Fibroblast of lung (primary cell): ENCODE results near the gene UVRAG. TPM values are rescaled to one million over a fixed set of nuclear protein-coding genes. Genes with fewer than 3 reads are reported as not detected.
"Not testable (repeated sequence)": the region's sequence is repeated elsewhere in the genome, so short reads cannot be mapped to it uniquely, and the experiment has no call there.

Source experiments
- DNase-seq, 2 donors: peaks; one replicate each; pipeline versions ENCODE4 v3.0.0 to v3.0.0-alpha.2; 2010; ENCODE audit warnings: low read depth in 2 of 2
- H2AFZ ChIP-seq: 2 replicates; pipeline ENCODE4 v1.5.1; 2012; ENCODE audit warnings: low read length, control low read depth, inconsistent platforms
- H3K27ac ChIP-seq: 2 replicates; pipeline ENCODE4 v1.5.1; 2011; ENCODE audit warnings: low read length, control low read depth; ENCODE audit not compliant: insufficient read depth
- H3K27me3 ChIP-seq: 2 replicates; pipeline ENCODE4 v1.5.1; 2011; ENCODE audit warnings: mild to moderate bottlenecking, low read length; ENCODE audit not compliant: control insufficient read depth, insufficient read depth
- H3K36me3 ChIP-seq: 2 replicates; pipeline ENCODE4 v1.5.1; 2011; ENCODE audit warnings: low read length; ENCODE audit not compliant: control insufficient read depth, insufficient read depth
- H3K4me1 ChIP-seq: 2 replicates; pipeline ENCODE4 v1.5.1; 2011; ENCODE audit warnings: low read length; ENCODE audit not compliant: control insufficient read depth, insufficient read depth; ENCODE audit errors: extremely low read depth
- H3K4me2 ChIP-seq: 2 replicates; pipeline ENCODE4 v1.5.1; 2011; ENCODE audit warnings: low read length, control low read depth; ENCODE audit not compliant: insufficient read depth; ENCODE audit errors: extremely low read depth
- H3K4me3 ChIP-seq, 4 experiments: fragments of 200-600 bp in 1 of 4; sonication (generic) in 1 of 4; replicated peaks in 1 of 4; 2 replicates each; pipeline ENCODE4 v1.5.1; 2011 to 2016; ENCODE audit warnings: low read length in 4 of 4, low read depth in 3 of 4, mild to moderate bottlenecking in 3 of 4, control low read depth in 2 of 4, inconsistent platforms in 1 of 4, mixed read lengths in 1 of 4; ENCODE audit not compliant: insufficient read depth in 1 of 4; ENCODE audit errors: control extremely low read depth in 1 of 4
- H3K79me2 ChIP-seq: 2 replicates; pipeline ENCODE4 v1.5.1; 2012; ENCODE audit warnings: mild to moderate bottlenecking, low read length, inconsistent platforms; ENCODE audit not compliant: control insufficient read depth, insufficient read depth
- H3K9ac ChIP-seq: 2 replicates; pipeline ENCODE4 v1.5.1; 2011; ENCODE audit warnings: mild to moderate bottlenecking, low read length, control low read depth; ENCODE audit not compliant: insufficient read depth
- H3K9me3 ChIP-seq: 2 replicates; pipeline ENCODE4 v1.5.1; 2012; ENCODE audit warnings: low read depth, low read length; ENCODE audit not compliant: control insufficient read depth, insufficient read depth
- H4K20me1 ChIP-seq: 2 replicates; pipeline ENCODE4 v1.5.1; 2011; ENCODE audit warnings: low read length; ENCODE audit not compliant: control insufficient read depth, insufficient read depth; ENCODE audit errors: extremely low read depth
- EZH2 ChIP-seq: IDR thresholded peaks from 2 replicates; pipeline ENCODE4 v1.5.1; 2012; ENCODE audit warnings: low read length, control low read depth, mild to moderate bottlenecking; ENCODE audit errors: missing control alignments
- polyA plus RNA-seq, 2 donors: library from polyadenylated mRNA; depleted of rRNA in 1 of 2; stranded (reverse) in 1 of 2; unstranded in 1 of 2; fragments of >200 nt; gene quantifications; 2 replicates each; pipeline ENCODE4 v1.2.1, GENCODE V29; 2011 to 2012; ENCODE audit warnings: missing spikeins in 1 of 2
- total RNA-seq: library from RNA; depleted of rRNA; stranded (reverse); fragments of >200 nt; gene quantifications from 2 replicates; pipeline ENCODE4 v1.2.1, GENCODE V29; 2014
- TF ChIP-seq, protein P1 (sequence below), 2 donors: IDR thresholded peaks in 1 of 2; conservative IDR thresholded peaks in 1 of 2; 1 replicate in 1 of 2; 2 replicates in 1 of 2; pipeline ENCODE4 v1.5.1; 2011 to 2012; ENCODE audit warnings: low read length in 2 of 2, control low read depth in 1 of 2, inconsistent platforms in 1 of 2, low read depth in 1 of 2, mild to moderate bottlenecking in 1 of 2

The UVRAG gene
- total and polyA plus RNA-seq, 2 donors (not counting 1 experiment from before 2014, with no cell fraction given), result 15.8 to 22.1 TPM

DNA sequence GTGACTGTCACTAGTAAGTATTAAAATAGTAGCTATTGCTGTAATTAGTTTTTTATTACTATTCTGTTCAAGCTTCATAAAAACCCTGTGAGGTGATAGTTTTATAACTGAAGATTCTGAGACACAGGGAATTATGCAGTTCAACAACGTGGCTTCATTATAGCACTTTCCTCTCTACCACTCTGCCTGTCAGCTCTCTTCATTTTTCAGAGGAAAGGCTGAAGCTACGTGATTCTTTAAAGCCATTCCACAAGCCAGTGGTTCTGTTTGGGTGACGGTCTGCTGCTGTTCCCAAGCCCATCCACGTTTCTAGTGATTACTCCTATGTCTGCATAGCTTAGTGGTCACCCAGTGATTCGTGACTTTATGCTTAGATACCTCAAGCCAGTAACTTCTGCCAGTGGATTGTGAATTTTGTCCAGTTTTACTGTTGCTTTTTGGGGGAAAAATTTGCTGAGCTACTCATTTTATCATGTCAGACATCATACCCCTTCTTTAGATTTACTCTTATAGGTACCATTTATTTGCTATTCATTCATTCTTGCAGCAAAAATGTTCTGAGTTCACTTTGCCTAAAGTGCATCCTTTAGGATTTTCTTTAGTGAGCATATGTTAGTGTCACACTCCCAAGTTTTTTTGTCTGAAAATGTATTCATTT lies 59.8 kb downstream of the UVRAG start:
- Histone ChIP-seq H3K4me1 (no peaks in the 10 kb centered on the region), H4K20me1 (no peaks in the 10 kb centered on the region), H3K9me3 (no peaks in the 10 kb centered on the region), H3K9ac (no peak overlapping the region), H3K27ac (no peak overlapping the region), H3K79me2 (no peaks in the 10 kb centered on the region), H3K4me2 (no peak overlapping the region), H3K4me3 (no peak overlapping the region), H3K27me3 (no peaks in the 10 kb centered on the region), H2AFZ (no peak overlapping the region), H3K36me3 (no peaks in the 10 kb centered on the region)
- TF ChIP-seq, protein P1, sequence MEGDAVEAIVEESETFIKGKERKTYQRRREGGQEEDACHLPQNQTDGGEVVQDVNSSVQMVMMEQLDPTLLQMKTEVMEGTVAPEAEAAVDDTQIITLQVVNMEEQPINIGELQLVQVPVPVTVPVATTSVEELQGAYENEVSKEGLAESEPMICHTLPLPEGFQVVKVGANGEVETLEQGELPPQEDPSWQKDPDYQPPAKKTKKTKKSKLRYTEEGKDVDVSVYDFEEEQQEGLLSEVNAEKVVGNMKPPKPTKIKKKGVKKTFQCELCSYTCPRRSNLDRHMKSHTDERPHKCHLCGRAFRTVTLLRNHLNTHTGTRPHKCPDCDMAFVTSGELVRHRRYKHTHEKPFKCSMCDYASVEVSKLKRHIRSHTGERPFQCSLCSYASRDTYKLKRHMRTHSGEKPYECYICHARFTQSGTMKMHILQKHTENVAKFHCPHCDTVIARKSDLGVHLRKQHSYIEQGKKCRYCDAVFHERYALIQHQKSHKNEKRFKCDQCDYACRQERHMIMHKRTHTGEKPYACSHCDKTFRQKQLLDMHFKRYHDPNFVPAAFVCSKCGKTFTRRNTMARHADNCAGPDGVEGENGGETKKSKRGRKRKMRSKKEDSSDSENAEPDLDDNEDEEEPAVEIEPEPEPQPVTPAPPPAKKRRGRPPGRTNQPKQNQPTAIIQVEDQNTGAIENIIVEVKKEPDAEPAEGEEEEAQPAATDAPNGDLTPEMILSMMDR (conservative IDR thresholded peaks at IDR 0.05 in 1 of 2, IDR thresholded peaks at IDR 0.05 in 1 of 2; ENCODE audit: low read depth in 1 of 2, low read length in 2 of 2), result no peak
- TF ChIP-seq EZH2, result no peak
- no peak for DNase-seq

DNA sequence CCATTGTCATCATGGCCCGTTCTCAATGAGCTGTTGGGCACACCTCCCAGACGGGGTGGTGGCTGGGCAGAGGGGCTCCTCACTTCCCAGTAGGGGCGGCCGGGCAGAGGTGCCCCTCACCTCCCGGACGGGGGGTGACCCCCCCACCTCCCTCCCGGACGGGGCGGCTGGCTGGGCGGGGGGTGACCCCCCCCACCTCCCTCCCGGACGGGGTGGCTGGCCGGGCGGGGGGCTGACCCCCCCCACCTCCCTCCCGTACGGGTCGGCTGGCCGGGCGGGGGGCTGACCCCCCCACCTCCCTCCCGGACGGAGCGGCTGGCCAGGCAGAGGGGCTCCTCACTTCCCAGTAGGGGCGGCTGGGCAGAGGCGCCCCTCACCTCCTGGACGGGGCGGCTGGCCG lies 62.3 kb downstream of the UVRAG start:
- H4K20me1 ChIP-seq, H3K4me3 ChIP-seq, H3K36me3 ChIP-seq, H3K9me3 ChIP-seq, H3K4me2 ChIP-seq, DNase-seq, H2AFZ ChIP-seq, H3K4me1 ChIP-seq, H3K27me3 ChIP-seq, H3K27ac ChIP-seq, H3K79me2 ChIP-seq, H3K9ac ChIP-seq: not testable (repeated sequence)

DNA sequence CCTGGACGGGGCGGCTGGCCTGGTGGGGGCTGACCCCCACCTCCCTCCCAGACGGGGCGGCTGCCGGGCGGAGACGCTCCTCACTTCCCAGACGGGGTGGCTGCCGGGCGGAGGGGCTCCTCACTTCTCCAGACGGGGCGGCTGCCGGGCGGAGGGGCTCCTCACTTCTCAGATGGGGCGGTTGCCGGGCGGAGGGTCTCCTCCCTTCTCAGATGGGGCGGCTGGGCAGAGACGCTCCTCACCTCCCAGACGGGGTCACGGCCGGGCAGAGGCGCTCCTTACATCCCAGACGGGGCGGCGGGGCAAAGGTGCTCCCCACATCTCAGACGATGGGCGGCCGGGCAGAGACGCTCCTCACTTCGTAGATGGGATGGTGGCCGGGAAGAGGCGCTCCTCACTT lies 62.9 kb downstream of the UVRAG start:
- H2AFZ ChIP-seq, H3K4me1 ChIP-seq, H3K4me2 ChIP-seq, H3K9me3 ChIP-seq, H3K27ac ChIP-seq, H4K20me1 ChIP-seq, H3K4me3 ChIP-seq, H3K9ac ChIP-seq, H3K36me3 ChIP-seq, H3K27me3 ChIP-seq, H3K79me2 ChIP-seq, DNase-seq: not testable (repeated sequence)

DNA sequence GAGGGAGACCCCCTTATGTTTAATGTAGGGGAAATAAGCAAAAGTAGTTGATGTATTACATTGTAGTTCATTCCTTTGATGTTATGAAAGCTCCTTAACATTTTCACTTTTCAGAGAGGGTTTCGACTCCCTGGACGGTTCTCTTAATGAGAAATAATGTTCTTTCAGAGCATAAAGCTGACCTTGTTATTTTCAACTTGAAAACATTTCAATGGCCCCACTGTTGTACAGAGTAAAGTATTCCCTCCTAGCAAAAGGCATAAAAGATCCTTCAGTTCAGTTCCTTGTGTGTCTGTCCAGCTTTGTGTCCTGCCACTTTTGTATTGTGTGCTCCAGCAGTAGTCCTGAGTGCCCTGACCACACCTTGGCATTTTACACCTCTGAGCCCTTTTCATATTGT lies 63.9 kb downstream of the UVRAG start:
- no peaks in the 10 kb centered on the region for H4K20me1 ChIP-seq
- no peaks in the 10 kb centered on the region for H3K36me3 ChIP-seq
- H3K4me1 ChIP-seq, result no peaks in the 10 kb centered on the region
- H3K4me3 ChIP-seq, result no peak overlapping the region
- H3K9me3 ChIP-seq, result no peaks in the 10 kb centered on the region
- no peaks in the 10 kb centered on the region for H3K27me3 ChIP-seq
- H3K4me2 ChIP-seq, result no peak overlapping the region
- no peaks in the 10 kb centered on the region for H3K79me2 ChIP-seq
- no peak overlapping the region for H3K9ac ChIP-seq
- no peak overlapping the region for H3K27ac ChIP-seq
- no peak for TF ChIP-seq EZH2
- TF ChIP-seq, protein P1 (conservative IDR thresholded peaks at IDR 0.05 in 1 of 2, IDR thresholded peaks at IDR 0.05 in 1 of 2; ENCODE audit: low read depth in 1 of 2, low read length in 2 of 2), result no peak
- H2AFZ ChIP-seq, result no peak overlapping the region
- no peak for DNase-seq
